ENCODE results near the gene RREB1. TPM values are rescaled to one million over a fixed set of nuclear protein-coding genes. Genes with fewer than 3 reads are reported as not detected.

RREB1 gene
- total RNA-seq, 1 donor from 2014 or later, result 15.9 TPM

DNA sequence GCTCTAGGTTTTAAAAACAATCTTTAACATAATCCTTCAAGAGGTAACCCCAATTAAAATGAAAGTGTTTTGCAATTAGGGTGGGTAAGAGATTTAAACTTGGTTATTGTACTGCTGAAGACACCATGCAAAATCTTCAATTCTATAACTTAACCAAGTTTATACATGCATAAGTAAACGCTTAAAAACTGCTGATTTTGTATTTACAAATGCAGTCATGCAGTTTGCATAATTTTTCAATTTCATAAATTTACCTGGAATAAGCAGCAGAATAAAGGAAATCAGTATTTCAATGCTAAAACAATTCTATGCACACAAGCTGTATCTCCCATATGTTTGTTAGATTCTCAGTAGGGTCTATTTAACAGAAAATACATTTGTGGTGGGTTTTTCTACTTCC, 182.3 kb downstream of the RREB1 start:
- DNase-seq (ENCODE audit: low read depth), result no peak
- no peak for TF ChIP-seq CTCF (conservative IDR thresholded peaks at IDR 0.05; ENCODE audit: low read depth, low read length)
- H3K4me3 ChIP-seq (ENCODE audit: low read depth, low read length), result no peak overlapping the region

DNA sequence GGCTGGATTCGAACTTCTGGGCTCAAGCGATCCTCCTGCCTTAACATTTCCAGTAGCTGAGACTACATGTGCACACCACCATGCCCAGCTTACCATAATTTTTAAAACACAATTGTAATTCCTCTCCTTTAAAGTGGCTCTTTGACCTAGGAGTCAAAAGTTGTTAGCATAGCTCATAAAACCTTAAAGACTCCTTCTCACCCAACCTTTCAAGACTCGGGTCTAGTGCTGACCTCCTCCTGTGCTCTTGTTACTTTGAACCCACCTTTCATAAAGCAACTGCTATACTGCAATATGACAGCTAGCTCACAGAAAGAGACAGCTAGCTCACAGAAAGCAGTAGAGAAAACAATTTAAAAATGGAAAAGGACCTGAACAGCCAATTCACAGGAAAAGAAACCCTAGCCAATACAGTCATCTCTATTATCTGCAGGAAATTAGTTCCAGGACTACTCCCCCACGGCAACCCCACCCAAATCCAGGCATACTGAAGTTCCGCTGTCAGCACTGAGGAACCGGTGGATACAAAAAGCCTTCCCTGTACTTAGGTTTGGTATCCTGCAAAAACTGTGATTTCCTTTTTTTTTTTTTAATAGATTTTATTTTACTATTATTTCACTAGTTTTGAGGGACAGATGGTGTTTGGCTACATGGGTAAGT, 185.0 kb downstream of the RREB1 start:
- DNase-seq (ENCODE audit: low read depth), result no peak
- TF ChIP-seq CTCF (conservative IDR thresholded peaks at IDR 0.05; ENCODE audit: low read depth, low read length), result no peak
- no peak overlapping the region for H3K4me3 ChIP-seq (ENCODE audit: low read depth, low read length)

DNA sequence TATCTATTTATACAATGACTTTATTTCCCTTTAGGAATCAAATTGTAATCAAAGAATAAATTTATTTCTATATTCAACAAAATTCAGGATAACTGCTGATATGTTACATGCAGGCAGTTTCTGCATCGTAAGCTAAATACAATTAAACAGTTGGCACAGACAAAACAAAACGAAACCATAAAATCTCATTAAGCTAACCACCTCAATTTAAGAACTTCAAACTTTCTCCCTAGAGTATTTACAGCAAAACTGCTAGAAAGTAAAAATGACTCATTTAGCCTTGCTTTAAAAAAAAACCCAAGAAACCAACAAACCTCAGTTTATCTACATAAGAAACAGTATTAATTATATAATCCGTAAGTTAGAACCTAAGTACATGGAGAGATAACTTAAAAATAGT, 188.2 kb downstream of the RREB1 start:
- no peak for DNase-seq (ENCODE audit: low read depth)
- H3K4me3 ChIP-seq (ENCODE audit: low read depth, low read length), result no peak overlapping the region
- no peak for TF ChIP-seq CTCF (conservative IDR thresholded peaks at IDR 0.05; ENCODE audit: low read depth, low read length)

DNA sequence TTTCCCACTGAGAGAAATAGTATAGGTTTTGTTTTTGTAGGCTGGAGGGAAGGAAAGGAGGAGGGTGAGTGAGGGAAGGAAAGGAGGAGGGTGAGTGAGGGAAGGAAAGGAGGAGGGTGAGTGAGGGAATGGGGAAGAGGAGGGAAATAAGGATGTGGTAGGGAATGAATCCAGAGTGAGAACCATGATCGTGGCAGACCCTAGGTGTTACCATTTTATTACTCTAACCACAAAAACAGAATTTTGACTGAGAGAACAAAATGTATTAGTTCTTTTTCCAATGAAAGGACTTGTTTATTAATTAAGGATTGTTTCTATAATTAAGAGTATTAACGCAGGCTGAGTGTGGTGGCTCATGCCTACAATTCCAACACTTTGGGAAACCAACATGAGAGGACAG, 188.8 kb downstream of the RREB1 start:
- no peak overlapping the region for H3K4me3 ChIP-seq (ENCODE audit: low read depth, low read length)
- no peak for DNase-seq (ENCODE audit: low read depth)
- TF ChIP-seq CTCF (conservative IDR thresholded peaks at IDR 0.05; ENCODE audit: low read depth, low read length), result no peak

DNA sequence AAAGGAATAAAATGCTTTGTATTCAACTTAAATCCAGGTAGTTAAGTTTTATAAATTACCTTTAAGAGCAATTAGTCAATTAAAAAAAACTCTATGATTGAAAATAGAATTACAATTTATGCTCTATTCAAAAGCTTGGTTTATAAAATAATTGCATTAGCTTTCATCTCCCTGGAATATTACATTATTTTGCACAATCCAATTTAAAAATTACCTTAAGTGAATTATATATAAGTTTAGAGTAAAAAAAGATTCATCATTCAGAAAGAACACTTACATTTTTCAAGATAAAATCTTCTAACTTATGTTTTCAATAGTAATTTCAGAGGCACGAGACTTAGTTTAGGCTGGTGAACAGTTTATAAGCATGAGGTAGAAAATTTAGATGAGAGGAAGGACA, 190.4 kb downstream of the RREB1 start:
- no peak overlapping the region for H3K4me3 ChIP-seq (ENCODE audit: low read depth, low read length)
- no peak for TF ChIP-seq CTCF (conservative IDR thresholded peaks at IDR 0.05; ENCODE audit: low read depth, low read length)
- no peak for DNase-seq (ENCODE audit: low read depth)

DNA sequence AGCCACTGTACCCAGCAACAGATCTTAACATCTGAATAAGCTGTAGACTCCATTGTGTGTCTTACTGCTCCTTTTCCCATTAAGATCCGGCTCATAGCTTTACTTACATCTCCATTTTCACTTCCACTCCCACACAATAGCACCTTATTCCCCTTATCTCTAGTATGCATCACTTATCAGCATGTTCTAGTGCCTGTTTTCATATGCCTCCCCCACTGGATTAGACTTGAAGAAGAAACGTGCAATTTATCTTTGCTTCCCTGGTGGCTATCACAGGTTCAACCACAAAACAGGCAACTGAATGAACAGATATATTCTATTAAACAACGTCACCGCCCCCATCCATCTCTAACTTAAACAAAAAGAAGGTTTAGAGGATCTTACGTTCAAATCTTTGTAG, 193.2 kb downstream of the RREB1 start:
- no peak for DNase-seq (ENCODE audit: low read depth)
- H3K4me3 ChIP-seq (ENCODE audit: low read depth, low read length), result no peak overlapping the region
- no peak for TF ChIP-seq CTCF (conservative IDR thresholded peaks at IDR 0.05; ENCODE audit: low read depth, low read length)

Other genes with a start within 250 kb of the RREB1 start
- 41.9 and 64.7 TPM in 2 replicates for gene SSR1, start 205.2 kb downstream of the RREB1 start, total RNA-seq